Mesendoderm (in vitro differentiated cells): ENCODE results near the gene RABGEF1.
"Not testable (repeated sequence)": the region's sequence is repeated elsewhere in the genome, so short reads cannot be mapped to it uniquely, and the experiment has no call there.

Experiments used
- DNase-seq: peaks from one replicate; pipeline ENCODE4 v3.0.0; 2013
- H2AK5ac ChIP-seq: 2 replicates; pipeline ENCODE4 v1.6.1; 2013; ENCODE audit warnings: low read length, inconsistent platforms
- H2BK120ac ChIP-seq: 2 replicates; pipeline ENCODE4 v1.6.1; 2013; ENCODE audit warnings: low read depth, mild to moderate bottlenecking, low read length, moderate library complexity, mixed read lengths
- H2BK15ac ChIP-seq: replicated peaks from 2 replicates; pipeline ENCODE4 v1.6.1; 2013; ENCODE audit warnings: low read depth, mild to moderate bottlenecking, moderate library complexity
- H2BK5ac ChIP-seq: 2 replicates; pipeline ENCODE4 v1.6.1; 2013; ENCODE audit warnings: low read length, inconsistent platforms
- H3K18ac ChIP-seq: 2 replicates; pipeline ENCODE4 v1.6.1; 2013; ENCODE audit warnings: mild to moderate bottlenecking, low read length, mixed read lengths
- H3K23ac ChIP-seq: one replicate; pipeline ENCODE4 v1.6.1; 2013; ENCODE audit warnings: low read length
- H3K27ac ChIP-seq: 2 replicates; pipeline ENCODE4 v1.5.1; 2013; ENCODE audit warnings: low read depth, mild to moderate bottlenecking, inconsistent platforms, low read length, moderate library complexity
- H3K27me3 ChIP-seq: 2 replicates; pipeline ENCODE4 v1.6.1; 2013; ENCODE audit warnings: low read length, control low read depth, mild to moderate bottlenecking, inconsistent platforms; ENCODE audit not compliant: insufficient read depth, poor library complexity
- H3K36me3 ChIP-seq: 2 replicates; pipeline ENCODE4 v1.6.1; 2013; ENCODE audit warnings: low read length, inconsistent platforms; ENCODE audit not compliant: control insufficient read depth, insufficient read depth
- H3K4ac ChIP-seq: one replicate; pipeline ENCODE4 v1.6.1; 2013; ENCODE audit warnings: low read depth, mild to moderate bottlenecking, low read length, moderate library complexity
- H3K4me1 ChIP-seq: 2 replicates; pipeline ENCODE4 v1.6.1; 2013; ENCODE audit warnings: low read depth, low read length, inconsistent platforms; ENCODE audit not compliant: control insufficient read depth
- H3K4me2 ChIP-seq: 2 replicates; pipeline ENCODE4 v1.6.1; 2013; ENCODE audit warnings: low read length
- H3K4me3 ChIP-seq: 2 replicates; pipeline ENCODE4 v1.5.1; 2013; ENCODE audit warnings: mild to moderate bottlenecking, low read length
- H3K56ac ChIP-seq: one replicate; pipeline ENCODE4 v1.6.1; 2013; ENCODE audit warnings: low read length
- H3K79me1 ChIP-seq: 2 replicates; pipeline ENCODE4 v1.6.1; 2013; ENCODE audit warnings: low read length, inconsistent platforms
- H3K79me2 ChIP-seq: 2 replicates; pipeline ENCODE4 v1.6.1; 2013; ENCODE audit warnings: mild to moderate bottlenecking, low read length; ENCODE audit not compliant: control insufficient read depth, insufficient read depth
- H3K9ac ChIP-seq: 2 replicates; pipeline ENCODE4 v1.6.1; 2013; ENCODE audit warnings: low read length, inconsistent platforms
- H4K5ac ChIP-seq: one replicate; pipeline ENCODE4 v1.6.1; 2013; ENCODE audit warnings: low read length
- H4K8ac ChIP-seq: one replicate; pipeline ENCODE4 v1.6.1; 2013; ENCODE audit warnings: low read depth, mild to moderate bottlenecking, control low read depth, low read length, moderate library complexity
- WGBS: extraction: QIAGEN DNeasy Blood & Tissue Kit; methylation state at CpG from one replicate; pipeline ENCODE4 v1.1.7; 2013; ENCODE audit warnings: low lambda C conversion rate, missing lambda C conversion rate; ENCODE audit not compliant: insufficient coverage; ENCODE audit errors: extremely low coverage; 5-methylcytosine and 5-hydroxymethylcytosine counted together

The RABGEF1 gene

DNA sequence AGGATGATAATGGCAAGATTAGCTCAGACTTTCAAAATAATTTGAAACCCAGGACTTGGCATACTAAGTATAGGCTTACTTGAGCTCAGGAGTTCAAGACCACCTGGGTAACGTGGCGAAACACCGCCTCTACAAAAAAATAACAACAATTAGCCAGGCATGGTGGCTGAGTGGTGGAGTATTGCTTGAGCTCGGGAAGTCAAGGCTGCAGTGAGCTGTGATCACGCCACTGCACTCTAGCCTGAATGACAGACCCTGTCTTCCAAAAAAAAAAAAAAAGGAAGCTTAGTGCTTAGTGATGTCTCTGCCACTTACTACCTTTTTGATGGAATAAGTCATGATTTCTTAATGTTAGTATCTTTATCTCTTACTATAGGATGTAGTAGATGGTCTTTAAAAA, 25.5 kb downstream of the RABGEF1 start:
- H3K9ac ChIP-seq = no peak overlapping the region
- H2BK120ac ChIP-seq = no peak overlapping the region
- no peak overlapping the region for H2BK15ac ChIP-seq
- peaks cover 11% of the 10 kb centered on the region for H3K79me1 ChIP-seq
- DNase-seq = peak; percentile 12
- H3K4me1 ChIP-seq = peaks cover 2% of the 10 kb centered on the region
- H2BK5ac ChIP-seq = no peak overlapping the region
- no peaks in the 10 kb centered on the region for H3K27me3 ChIP-seq
- H3K56ac ChIP-seq = no peak overlapping the region
- no peaks in the 10 kb centered on the region for H3K36me3 ChIP-seq
- H3K4me3 ChIP-seq = no peak overlapping the region
- H3K23ac ChIP-seq = no peak overlapping the region
- H3K4ac ChIP-seq = no peak overlapping the region
- no peak overlapping the region for H3K27ac ChIP-seq
- H4K8ac ChIP-seq = no peak overlapping the region
- no peak overlapping the region for H3K18ac ChIP-seq
- no peak overlapping the region for H3K4me2 ChIP-seq
- H4K5ac ChIP-seq = no peak overlapping the region
- no peak overlapping the region for H2AK5ac ChIP-seq
- peaks cover 4% of the 10 kb centered on the region for H3K79me2 ChIP-seq
- no CpG with 5 or more reads among the region's 5 CpGs for WGBS

DNA sequence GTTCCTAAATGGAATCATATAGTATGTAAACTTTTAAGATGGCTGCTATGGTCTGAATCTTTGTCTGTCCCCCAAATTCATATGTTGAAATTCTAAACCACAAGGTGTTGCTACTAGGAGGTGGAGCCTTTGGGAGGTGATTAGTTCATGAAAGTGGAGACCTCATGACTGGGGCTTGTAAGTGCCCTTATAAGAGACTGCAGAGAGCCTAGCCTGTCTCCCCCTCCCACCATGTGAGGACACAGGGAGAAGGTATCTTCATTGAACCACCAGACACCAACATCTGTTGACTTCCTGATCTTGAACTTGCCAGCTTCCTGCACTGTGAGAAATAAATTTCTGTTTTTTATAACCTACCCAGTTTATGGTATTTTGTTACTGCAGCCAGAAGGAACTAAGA, 27.0 kb downstream of the RABGEF1 start:
- not testable (repeated sequence) for H3K9ac ChIP-seq, H4K8ac ChIP-seq, H3K23ac ChIP-seq, H3K4me1 ChIP-seq, H3K4me3 ChIP-seq, H2BK15ac ChIP-seq, H3K4me2 ChIP-seq, H2BK120ac ChIP-seq, H3K18ac ChIP-seq, H3K27ac ChIP-seq, H3K27me3 ChIP-seq, H2BK5ac ChIP-seq, H3K79me2 ChIP-seq, H2AK5ac ChIP-seq, H4K5ac ChIP-seq, H3K4ac ChIP-seq, H3K36me3 ChIP-seq, H3K56ac ChIP-seq
- H3K79me1 ChIP-seq = peaks cover 11% of the 10 kb centered on the region
- DNase-seq = peak; percentile 18

- H3K79me2 ChIP-seq = peaks cover 3% of the 10 kb centered on the region
- no peak overlapping the region for H3K23ac ChIP-seq
- H3K79me1 ChIP-seq = peaks cover 9% of the 10 kb centered on the region
- H3K4ac ChIP-seq = no peak overlapping the region
- DNase-seq = no peak
- no peak overlapping the region for H2BK5ac ChIP-seq
- no peak overlapping the region for H3K9ac ChIP-seq
- H4K5ac ChIP-seq = no peak overlapping the region
- peaks cover 2% of the 10 kb centered on the region for H3K4me1 ChIP-seq
- H3K27ac ChIP-seq = no peak overlapping the region
- H3K18ac ChIP-seq = no peak overlapping the region
- no peak overlapping the region for H2AK5ac ChIP-seq
- H2BK15ac ChIP-seq = no peak overlapping the region
- no peak overlapping the region for H3K4me2 ChIP-seq
- H3K36me3 ChIP-seq = no peaks in the 10 kb centered on the region
- no peak overlapping the region for H2BK120ac ChIP-seq
- H3K27me3 ChIP-seq = no peaks in the 10 kb centered on the region
- whole genome bisulfite sequencing = no CpG with 5 or more reads among the region's 5 CpGs
- no peak overlapping the region for H4K8ac ChIP-seq
- no peak overlapping the region for H3K4me3 ChIP-seq
- H3K56ac ChIP-seq = no peak overlapping the region
Measured at GRCh38 chr7:66768865-66769832, 28.6 kb downstream of the RABGEF1 start.

- Histone ChIP-seq H3K79me2 (peaks cover 3% of the 10 kb centered on the region), H3K18ac (no peak overlapping the region), H2BK15ac (no peak overlapping the region), H4K5ac (no peak overlapping the region), H3K23ac (no peak overlapping the region), H3K4me1 (peaks cover 2% of the 10 kb centered on the region), H4K8ac (no peak overlapping the region), H2AK5ac (no peak overlapping the region), H2BK5ac (no peak overlapping the region), H3K27ac (no peak overlapping the region), H2BK120ac (no peak overlapping the region), H3K4me3 (no peak overlapping the region), H3K36me3 (peaks cover 1% of the 10 kb centered on the region), H3K79me1 (peaks cover 9% of the 10 kb centered on the region), H3K4ac (no peak overlapping the region), H3K4me2 (no peak overlapping the region), H3K27me3 (no peaks in the 10 kb centered on the region), H3K56ac (no peak overlapping the region), H3K9ac (no peak overlapping the region)
- no peak for DNase-seq
- no CpG with 5 or more reads among the region's 5 CpGs for WGBS
Measured at GRCh38 chr7:66769833-66770512, 29.4 kb downstream of the RABGEF1 start.

DNA sequence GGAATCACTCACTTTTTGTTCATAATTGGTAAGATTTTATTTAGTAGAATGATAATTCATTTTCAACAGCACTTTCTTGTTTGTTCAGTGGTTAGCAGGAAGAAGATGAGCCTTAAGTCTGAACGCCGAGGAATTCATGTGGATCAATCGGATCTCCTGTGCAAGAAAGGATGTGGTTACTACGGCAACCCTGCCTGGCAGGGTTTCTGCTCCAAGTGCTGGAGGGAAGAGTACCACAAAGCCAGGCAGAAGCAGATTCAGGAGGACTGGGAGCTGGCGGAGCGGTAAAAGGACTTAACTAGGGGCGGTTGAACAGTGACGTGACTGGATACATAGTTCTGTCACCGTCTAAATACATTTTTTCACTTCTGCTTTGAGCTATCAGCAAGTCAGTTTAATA, 31.3 kb downstream of the RABGEF1 start:
- DNase-seq = no peak
- Histone ChIP-seq H3K4me1 (peaks cover 2% of the 10 kb centered on the region), H3K4ac (no peak overlapping the region), H3K36me3 (peaks cover 1% of the 10 kb centered on the region), H3K27ac (no peak overlapping the region), H3K56ac (no peak overlapping the region), H3K4me2 (no peak overlapping the region), H4K5ac (no peak overlapping the region), H2BK15ac (no peak overlapping the region), H2BK120ac (no peak overlapping the region), H3K79me1 (peaks cover 9% of the 10 kb centered on the region), H4K8ac (no peak overlapping the region), H2AK5ac (no peak overlapping the region), H2BK5ac (no peak overlapping the region), H3K79me2 (peaks cover 3% of the 10 kb centered on the region), H3K27me3 (no peaks in the 10 kb centered on the region), H3K4me3 (no peak overlapping the region), H3K23ac (no peak overlapping the region), H3K9ac (no peak overlapping the region), H3K18ac (no peak overlapping the region)
- no CpG with 5 or more reads among the region's 9 CpGs for WGBS
